Lower leg skin (tissue), 4 donors: ENCODE data around the gene TMA7. TPM values are rescaled to one million over a fixed set of nuclear protein-coding genes. Genes with fewer than 3 reads are reported as not detected.

Source experiments
- DNase-seq, 2 donors: peaks; one replicate each; pipeline ENCODE4 v3.0.0-alpha.2; 2019; ENCODE audit warnings: low spot score in 2 of 2
- H3K4me3 ChIP-seq: fragments of 200-600 bp; sonication (generic); 2 replicates; pipeline ENCODE4 v1.5.1; 2017; ENCODE audit warnings: mild to moderate bottlenecking, low read depth; ENCODE audit not compliant: poor library complexity, severe bottlenecking
- POLR2A ChIP-seq, 2 donors: fragments of 450-650 bp; IDR thresholded peaks; one replicate each; pipeline ENCODE4 v1.6.1; 2016 to 2017; ENCODE audit warnings: antibody characterized with exemption in 2 of 2, mild to moderate bottlenecking in 1 of 2, moderate library complexity in 1 of 2
- WGBS, 2 donors: methylation state at CpG; one replicate each; pipeline ENCODE4 v1.1.5; 2018; 5-methylcytosine and 5-hydroxymethylcytosine counted together
- intact Hi-C: fragments of 100-400 bp; cut with DNase I; formaldehyde crosslinking; loops from one replicate; pipeline ENCODE4 v1.15.0; 2023; ENCODE audit warnings: low total_unique reads
- total RNA-seq, 4 donors: library from RNA; depleted of rRNA; stranded (reverse); fragments of >200 nt; gene quantifications; one replicate each; pipeline ENCODE4 v1.1.0, GENCODE V29; 2016
- TF ChIP-seq, protein P1 (sequence below), 3 donors: fragments of 450-650 bp; IDR thresholded peaks; one replicate each; pipeline ENCODE4 v1.5.1; 2016; ENCODE audit warnings: antibody characterized with exemption in 3 of 3, mild to moderate bottlenecking in 3 of 3, moderate library complexity in 2 of 3

Gene TMA7
- total RNA-seq, 4 donors from 2014 or later = 173 to 271 (median 250) TPM

- 86 to 90% methylated on average over 17 of the region's 17 CpGs for WGBS, 2 donors
- intact Hi-C loops = no loop called here
- TF ChIP-seq, protein P1, sequence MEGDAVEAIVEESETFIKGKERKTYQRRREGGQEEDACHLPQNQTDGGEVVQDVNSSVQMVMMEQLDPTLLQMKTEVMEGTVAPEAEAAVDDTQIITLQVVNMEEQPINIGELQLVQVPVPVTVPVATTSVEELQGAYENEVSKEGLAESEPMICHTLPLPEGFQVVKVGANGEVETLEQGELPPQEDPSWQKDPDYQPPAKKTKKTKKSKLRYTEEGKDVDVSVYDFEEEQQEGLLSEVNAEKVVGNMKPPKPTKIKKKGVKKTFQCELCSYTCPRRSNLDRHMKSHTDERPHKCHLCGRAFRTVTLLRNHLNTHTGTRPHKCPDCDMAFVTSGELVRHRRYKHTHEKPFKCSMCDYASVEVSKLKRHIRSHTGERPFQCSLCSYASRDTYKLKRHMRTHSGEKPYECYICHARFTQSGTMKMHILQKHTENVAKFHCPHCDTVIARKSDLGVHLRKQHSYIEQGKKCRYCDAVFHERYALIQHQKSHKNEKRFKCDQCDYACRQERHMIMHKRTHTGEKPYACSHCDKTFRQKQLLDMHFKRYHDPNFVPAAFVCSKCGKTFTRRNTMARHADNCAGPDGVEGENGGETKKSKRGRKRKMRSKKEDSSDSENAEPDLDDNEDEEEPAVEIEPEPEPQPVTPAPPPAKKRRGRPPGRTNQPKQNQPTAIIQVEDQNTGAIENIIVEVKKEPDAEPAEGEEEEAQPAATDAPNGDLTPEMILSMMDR (IDR thresholded peaks at IDR 0.05) = no peak
- no peak for TF ChIP-seq POLR2A (IDR thresholded peaks at IDR 0.05)
These were observed 20.5 kb upstream of the TMA7 start for GRCh38 chr3:48419597-48419996.

GRCh38 chr3:48420561-48420960 is 19.5 kb upstream of the TMA7 start:
- intact Hi-C loops = no loop called here
- WGBS, 2 donors = 77 to 86% methylated on average over 12 to 13 of the region's 14 CpGs
- no peak overlapping the region for H3K4me3 ChIP-seq
- TF ChIP-seq POLR2A (IDR thresholded peaks at IDR 0.05) = no peak
- TF ChIP-seq, protein P1 (IDR thresholded peaks at IDR 0.05) = no peak
- no peak for DNase-seq

More at GRCh38 chr3:48419597-48419996, 20.5 kb upstream of the TMA7 start:
- no peak overlapping the region for H3K4me3 ChIP-seq
- no peak for DNase-seq

DNA sequence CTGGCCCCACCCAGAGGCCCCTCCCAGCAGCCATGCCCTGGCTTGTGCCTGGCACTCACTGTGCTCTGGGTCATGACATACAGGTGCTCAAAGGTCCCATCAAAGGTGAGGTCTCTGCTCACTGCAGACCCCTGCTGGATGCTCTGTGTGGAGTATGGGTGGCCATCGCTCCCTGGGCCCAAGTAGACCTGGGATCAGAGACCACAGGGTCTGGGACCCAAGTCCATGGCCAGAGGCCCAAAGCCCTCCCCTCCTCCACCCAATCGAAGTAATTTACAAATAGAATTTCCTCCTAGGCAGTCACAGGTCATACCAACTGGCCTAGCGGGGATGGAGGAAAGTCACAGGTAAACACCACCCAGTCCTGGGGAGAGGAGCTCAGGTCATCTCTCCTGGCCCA is 17.8 kb upstream of the TMA7 start:
- H3K4me3 ChIP-seq = no peak overlapping the region
- DNase-seq = no peak
- intact Hi-C loops = no loop called here
- TF ChIP-seq, protein P1 (IDR thresholded peaks at IDR 0.05) = no peak
- no peak for TF ChIP-seq POLR2A (IDR thresholded peaks at IDR 0.05)
- 70 to 87% methylated on average over 2 to 3 of the region's 3 CpGs for WGBS, 2 donors

GRCh38 chr3:48422681-48423080 is 17.4 kb upstream of the TMA7 start:
- TF ChIP-seq POLR2A (IDR thresholded peaks at IDR 0.05) = no peak
- TF ChIP-seq, protein P1 (IDR thresholded peaks at IDR 0.05) = no peak
- DNase-seq = no peak
- intact Hi-C loops = no loop called here
- 90% methylated on average over 7 to 8 of the region's 8 CpGs for whole genome bisulfite sequencing, 2 donors
- no peak overlapping the region for H3K4me3 ChIP-seq

DNA sequence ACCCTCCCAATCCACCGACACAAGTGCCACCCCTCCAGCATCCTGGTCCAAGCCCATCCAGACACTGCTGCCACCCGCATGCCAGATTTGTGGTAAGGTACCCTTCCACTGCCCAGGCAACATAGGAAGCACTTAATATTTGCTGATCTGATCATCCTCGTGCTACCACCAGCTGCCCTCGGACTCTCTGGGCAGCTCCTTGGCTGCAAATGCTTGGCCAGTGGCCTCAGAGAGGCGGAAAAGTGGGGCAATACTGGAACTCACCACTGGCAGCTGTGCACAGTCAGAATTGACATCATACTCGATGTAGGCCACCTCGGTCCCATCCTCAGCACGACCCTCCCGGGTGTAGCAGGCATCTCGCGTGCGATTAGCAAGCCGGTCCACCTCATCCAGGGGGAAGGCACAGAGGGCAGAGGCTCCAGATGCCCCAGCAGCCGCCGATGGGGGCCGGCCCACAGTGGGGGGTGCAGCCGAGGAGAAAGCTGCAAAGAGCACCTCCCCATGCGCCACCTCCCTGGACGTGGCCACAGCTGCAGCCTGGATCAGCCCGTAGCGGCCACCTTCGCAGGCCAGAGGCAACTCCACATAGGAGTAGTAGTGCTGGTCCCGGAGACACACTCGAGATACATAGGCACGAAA is 16.7 kb upstream of the TMA7 start:
- DNase-seq = no peak
- no peak overlapping the region for H3K4me3 ChIP-seq
- 82 to 92% methylated on average over 25 of the region's 25 CpGs for WGBS, 2 donors
- TF ChIP-seq POLR2A (IDR thresholded peaks at IDR 0.05) = no peak
- TF ChIP-seq, protein P1 (IDR thresholded peaks at IDR 0.05) = no peak
- intact Hi-C loops = no loop called here
